Gastrocnemius medialis (tissue), 4 donors: ENCODE data around the gene FFAR4.

Experiments
- POLR2A ChIP-seq, 2 donors: fragments of 450-650 bp; IDR thresholded peaks; one replicate each; pipeline ENCODE4 v1.6.1; 2017; ENCODE audit warnings: antibody characterized with exemption in 2 of 2, mild to moderate bottlenecking in 2 of 2, moderate library complexity in 2 of 2
- TF ChIP-seq, protein P1 (sequence below), 5 experiments: fragments of 450-650 bp in 3 of 5; fragments of 200-600 bp in 2 of 5; sonication (generic) in 2 of 5; IDR thresholded peaks in 4 of 5; conservative IDR thresholded peaks in 1 of 5; 1 replicate in 4 of 5; 2 replicates in 1 of 5; pipeline ENCODE4 v1.5.1; 2016 to 2019; ENCODE audit warnings: antibody characterized with exemption in 5 of 5, mild to moderate bottlenecking in 3 of 5, moderate library complexity in 3 of 5

DNA sequence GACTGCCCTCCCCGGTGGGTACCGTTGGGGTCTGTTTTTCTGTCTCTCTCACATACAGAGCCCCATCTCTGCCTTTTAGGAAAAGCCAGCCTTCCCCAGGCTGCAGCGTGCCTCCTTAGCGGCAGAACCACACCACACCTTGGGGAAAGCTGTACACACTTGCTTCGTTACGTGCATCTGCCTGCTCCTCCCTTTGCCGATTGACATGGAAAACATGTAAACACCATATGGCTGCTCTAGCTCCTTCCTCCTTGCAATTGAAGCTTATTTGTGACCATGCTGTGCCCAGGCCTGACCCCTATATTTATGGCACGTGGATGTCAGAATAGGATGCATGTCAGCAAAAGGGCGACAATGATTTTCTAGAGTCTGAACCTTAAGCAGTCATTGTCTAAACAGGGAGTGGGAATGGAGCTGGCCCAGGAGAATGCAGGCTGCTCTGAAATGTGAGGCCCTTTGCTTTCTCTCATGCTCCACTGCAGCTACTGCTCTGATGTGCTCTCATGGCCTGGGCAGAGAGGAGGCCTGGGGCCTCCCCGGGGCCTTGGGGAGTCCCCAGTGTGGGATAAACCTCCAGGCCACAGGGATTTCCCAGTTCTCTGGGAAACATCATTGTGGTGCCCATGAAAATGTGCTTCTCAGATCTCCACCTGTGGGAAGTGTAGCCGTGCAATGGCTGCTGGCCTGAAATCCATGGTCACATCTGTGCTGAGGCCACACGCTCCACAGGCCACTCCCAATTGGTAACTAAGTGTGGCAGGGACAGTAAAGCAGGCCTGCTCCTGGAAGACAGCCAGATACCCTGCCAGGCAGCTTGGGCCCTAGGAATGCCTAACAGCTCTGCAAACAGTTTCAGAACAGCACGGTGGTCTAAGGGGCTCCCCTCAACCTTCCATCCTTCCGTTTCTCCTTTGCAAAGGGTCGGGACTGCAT lies 64.4 kb downstream of the FFAR4 start:
- no peak for TF ChIP-seq POLR2A (IDR thresholded peaks at IDR 0.05)
- TF ChIP-seq, protein P1, sequence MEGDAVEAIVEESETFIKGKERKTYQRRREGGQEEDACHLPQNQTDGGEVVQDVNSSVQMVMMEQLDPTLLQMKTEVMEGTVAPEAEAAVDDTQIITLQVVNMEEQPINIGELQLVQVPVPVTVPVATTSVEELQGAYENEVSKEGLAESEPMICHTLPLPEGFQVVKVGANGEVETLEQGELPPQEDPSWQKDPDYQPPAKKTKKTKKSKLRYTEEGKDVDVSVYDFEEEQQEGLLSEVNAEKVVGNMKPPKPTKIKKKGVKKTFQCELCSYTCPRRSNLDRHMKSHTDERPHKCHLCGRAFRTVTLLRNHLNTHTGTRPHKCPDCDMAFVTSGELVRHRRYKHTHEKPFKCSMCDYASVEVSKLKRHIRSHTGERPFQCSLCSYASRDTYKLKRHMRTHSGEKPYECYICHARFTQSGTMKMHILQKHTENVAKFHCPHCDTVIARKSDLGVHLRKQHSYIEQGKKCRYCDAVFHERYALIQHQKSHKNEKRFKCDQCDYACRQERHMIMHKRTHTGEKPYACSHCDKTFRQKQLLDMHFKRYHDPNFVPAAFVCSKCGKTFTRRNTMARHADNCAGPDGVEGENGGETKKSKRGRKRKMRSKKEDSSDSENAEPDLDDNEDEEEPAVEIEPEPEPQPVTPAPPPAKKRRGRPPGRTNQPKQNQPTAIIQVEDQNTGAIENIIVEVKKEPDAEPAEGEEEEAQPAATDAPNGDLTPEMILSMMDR (IDR thresholded peaks at IDR 0.05 in 4 of 5, conservative IDR thresholded peaks at IDR 0.05 in 1 of 5), result no peak
